Stimulated activated CD4-positive, alpha-beta T cell treated with anti-CD3 and anti-CD28 coated beads, Interleukin-2, amount 100 ng/mL, for 24 hours (primary cell): ENCODE measurements around the gene HLA-C.
"Not testable (repeated sequence)": the region's sequence is repeated elsewhere in the genome, so short reads cannot be mapped to it uniquely, and the experiment has no call there.

Experiments used
- DNase-seq, 2 donors: peaks; one replicate each; pipeline ENCODE4 v3.0.0-alpha.2; 2020

Gene HLA-C

GRCh38 chr6:31271641-31272357 lies at the start of gene HLA-C:
TSS of gene HLA-C (minus strand) at chr6:31272092. CDS start at chr6:31272071, 21 bp downstream.
- peak; percentile 84 to 86 for DNase-seq

GRCh38 chr6:31321005-31321707 lies 49.3 kb upstream of the HLA-C start:
- no peak for DNase-seq

GRCh38 chr6:31317036-31317435 lies 45.1 kb upstream of the HLA-C start:
- no peak for DNase-seq

DNA sequence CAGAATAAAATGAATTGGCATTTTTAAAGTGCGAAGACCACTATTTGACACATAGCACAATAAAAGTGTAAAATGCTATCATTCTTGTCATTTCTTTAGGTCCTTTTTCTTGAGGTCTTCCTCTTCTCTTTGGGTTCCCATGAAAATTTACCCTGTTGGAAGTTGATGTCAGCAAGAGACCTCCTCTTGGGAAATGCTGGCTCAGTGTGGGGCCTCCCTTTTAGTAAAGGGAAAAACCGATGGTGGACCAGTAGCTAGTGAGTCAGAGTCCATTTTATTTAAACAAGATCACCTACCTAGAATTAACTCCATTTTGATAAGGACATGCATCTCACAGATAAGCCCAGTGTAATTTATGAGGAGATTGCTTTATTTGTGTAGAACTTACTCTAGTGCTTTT lies 37.7 kb upstream of the HLA-C start:
- DNase-seq, result no peak

DNA sequence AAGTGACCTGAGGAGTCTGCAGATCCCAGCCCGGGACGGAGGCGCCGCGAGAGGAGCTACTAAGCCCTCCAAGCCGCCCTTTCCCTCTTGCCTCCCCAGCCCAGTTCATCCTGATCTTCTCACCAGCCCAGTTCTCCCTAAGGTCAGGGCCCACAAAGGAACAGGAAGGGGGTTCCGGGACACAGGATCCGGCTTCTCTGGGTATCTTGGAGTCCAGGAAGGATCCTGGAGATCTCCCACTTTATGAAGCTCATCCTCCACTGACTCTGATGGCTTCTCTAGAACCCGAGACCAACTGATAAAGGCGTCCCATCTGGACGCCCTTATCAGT lies 36.9 kb upstream of the HLA-C start:
- no peak for DNase-seq

- DNase-seq, result peak; percentile 65 to 70
Observed at GRCh38 chr6:31308050-31308844, 36.4 kb upstream of the HLA-C start.

GRCh38 chr6:31307669-31308049 lies 35.8 kb upstream of the HLA-C start:
- no peak for DNase-seq

GRCh38 chr6:31305703-31306219 lies 33.9 kb upstream of the HLA-C start:
- DNase-seq, result no peak

- no peak for DNase-seq
Observed at GRCh38 chr6:31304683-31305082, 32.8 kb upstream of the HLA-C start.

GRCh38 chr6:31300797-31301196 lies 28.9 kb upstream of the HLA-C start:
- DNase-seq, result no peak

DNA sequence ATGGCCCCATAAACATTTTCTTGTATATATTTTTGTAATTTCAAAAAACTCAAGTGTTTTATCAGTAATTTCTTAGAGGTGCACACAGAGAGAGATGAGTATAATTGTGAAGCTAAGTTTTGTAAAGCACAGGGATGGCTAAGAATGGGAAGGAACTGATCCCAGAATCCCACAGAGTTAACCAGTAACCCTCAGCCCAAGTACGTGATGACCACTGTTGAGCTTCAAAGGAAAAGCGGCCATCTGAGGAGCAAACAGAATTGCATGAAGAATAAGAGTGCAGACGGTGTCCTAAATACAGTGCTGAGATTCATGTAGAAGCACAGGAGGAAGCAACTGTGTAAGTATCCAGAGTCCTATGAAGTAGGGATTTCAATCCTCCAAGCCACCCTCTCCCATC lies 28.1 kb upstream of the HLA-C start:
- no peak for DNase-seq

GRCh38 chr6:31299511-31299910 lies 27.6 kb upstream of the HLA-C start:
- no peak for DNase-seq

DNA sequence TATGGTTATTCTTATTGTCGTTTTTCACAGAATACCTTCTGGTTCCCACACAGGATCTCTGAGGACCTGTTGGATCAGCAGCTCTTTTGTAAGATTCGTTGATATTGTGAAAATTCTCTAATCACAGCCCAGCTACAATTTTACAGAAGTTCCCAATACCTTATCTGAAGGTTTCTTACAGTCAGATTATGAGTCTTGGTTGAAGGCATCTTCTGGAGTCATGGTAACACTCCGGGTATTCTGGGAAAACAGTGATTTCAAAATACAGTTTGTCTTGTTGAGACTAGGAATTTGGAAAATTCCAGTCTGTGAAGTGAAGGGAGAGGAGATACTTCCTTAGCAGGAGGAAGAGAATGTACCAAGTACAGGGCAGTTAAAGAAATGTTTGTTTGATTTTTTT lies 22.2 kb upstream of the HLA-C start:
- DNase-seq, result no peak

DNA sequence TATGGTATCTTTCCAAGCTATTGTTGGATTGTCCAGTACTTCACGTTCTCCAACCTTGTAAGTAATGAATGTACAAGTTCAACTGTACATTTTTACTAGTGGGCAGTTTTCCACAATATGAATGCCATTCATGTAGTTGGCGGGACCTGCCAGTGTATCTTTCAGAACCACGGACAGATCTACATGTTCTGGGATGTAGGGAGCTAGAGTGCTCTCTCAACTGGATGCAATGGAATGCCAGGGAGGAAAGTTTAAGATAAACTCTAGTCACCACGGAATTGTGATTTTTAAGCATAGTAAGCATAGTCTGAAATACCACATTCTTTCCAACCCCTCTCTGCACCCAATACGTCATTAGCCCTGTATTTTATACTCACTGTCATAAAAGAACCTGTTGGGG lies 21.5 kb upstream of the HLA-C start:
- no peak for DNase-seq

GRCh38 chr6:31289788-31290187 lies 17.9 kb upstream of the HLA-C start:
- DNase-seq, result no peak

DNA sequence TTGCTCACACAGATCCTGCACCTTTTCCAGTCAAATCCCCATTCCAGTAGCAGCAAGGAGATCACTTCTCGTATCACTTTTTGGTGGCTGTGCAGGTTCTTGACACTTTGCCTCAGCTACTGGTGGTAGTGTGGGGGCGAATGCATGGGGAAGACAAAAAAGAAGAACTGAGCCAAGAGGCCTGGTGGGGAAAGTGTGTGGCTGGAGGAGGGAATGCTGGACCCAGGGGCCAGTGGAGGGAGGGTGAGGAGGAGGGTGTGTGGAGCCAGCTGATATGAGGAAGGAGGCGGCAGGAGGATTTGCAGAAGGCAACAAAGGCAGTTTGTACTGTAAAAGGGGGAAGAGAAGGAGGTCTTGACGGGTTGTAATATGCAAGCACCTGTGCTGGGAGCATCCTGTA lies 15.7 kb upstream of the HLA-C start:
- no peak for DNase-seq

- no peak for DNase-seq
Observed at GRCh38 chr6:31285982-31286381, 14.1 kb upstream of the HLA-C start.

GRCh38 chr6:31285486-31285885 lies 13.6 kb upstream of the HLA-C start:
- no peak for DNase-seq

DNA sequence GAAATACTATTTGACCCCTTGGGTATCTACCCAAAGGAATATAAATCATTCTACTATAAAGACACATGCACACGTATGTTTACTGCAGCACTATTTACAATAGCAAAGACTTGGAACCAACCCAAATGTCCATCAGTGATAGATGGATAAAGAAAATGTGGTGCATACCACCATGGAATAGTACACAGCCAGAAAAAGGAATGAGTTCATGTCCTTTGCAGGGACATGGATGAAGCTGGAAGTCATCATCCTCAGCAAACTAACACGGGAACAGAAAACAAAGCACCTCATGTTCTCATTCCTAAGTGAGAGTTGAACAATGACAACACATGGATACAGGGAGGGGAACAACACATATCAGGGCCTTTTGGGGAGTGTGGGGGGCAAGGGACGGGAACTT lies 7.8 kb upstream of the HLA-C start:
- not testable (repeated sequence) for DNase-seq

GRCh38 chr6:31272836-31273626 lies 1.1 kb upstream of the HLA-C start:
- peak in 1 of 2 donors; percentile 52 for DNase-seq

- no peak for DNase-seq
Observed at GRCh38 chr6:31272436-31272835, 544 bp upstream of the HLA-C start.

DNA sequence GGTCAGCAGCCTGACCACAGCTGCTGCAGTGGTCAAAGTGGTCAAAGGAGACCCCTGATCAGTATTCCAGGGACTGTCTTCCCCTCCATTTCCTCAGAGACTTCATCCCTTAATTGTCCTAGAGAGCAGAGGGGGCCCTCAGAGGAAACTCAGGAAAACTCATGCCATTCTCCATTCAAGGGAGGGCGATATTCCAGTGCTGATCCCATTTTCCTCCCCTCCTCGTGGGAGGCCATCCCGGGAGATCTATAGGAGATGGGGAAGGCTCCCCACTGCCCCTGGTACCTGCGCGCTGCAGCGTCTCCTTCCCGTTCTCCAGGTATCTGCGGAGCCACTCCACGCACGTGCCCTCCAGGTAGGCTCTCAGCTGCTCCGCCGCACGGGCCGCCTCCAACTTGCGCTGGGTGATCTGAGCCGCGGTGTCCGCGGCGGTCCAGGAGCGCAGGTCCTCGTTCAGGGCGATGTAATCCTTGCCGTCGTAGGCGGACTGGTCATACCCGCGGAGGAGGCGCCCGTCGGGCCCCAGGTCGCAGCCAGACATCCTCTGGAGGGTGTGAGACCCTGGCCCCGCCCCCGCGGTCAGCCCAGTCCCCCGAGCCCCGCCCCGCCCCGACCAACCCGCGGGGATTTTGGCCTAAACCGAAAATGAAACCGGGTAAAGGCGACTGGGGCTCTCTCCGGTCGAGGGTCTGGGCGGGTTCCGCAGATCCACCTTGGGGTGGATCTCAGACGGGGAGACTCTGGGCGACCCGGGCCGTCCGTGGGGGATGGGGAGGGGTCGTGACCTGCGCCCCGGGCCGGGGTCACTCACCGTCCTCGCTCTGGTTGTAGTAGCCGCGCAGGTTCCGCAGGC lies 878 bp downstream of the HLA-C start:
- DNase-seq, result peak; percentile 51 to 80
